Mesendoderm (in vitro differentiated cells): ENCODE results near the gene TOMM22.

Experiments used
- DNase-seq: peaks from one replicate; pipeline ENCODE4 v3.0.0; 2013
- H2AK5ac ChIP-seq: 2 replicates; pipeline ENCODE4 v1.6.1; 2013; ENCODE audit warnings: low read length, inconsistent platforms
- H2BK120ac ChIP-seq: 2 replicates; pipeline ENCODE4 v1.6.1; 2013; ENCODE audit warnings: low read depth, mild to moderate bottlenecking, low read length, moderate library complexity, mixed read lengths
- H2BK15ac ChIP-seq: replicated peaks from 2 replicates; pipeline ENCODE4 v1.6.1; 2013; ENCODE audit warnings: low read depth, mild to moderate bottlenecking, moderate library complexity
- H2BK5ac ChIP-seq: 2 replicates; pipeline ENCODE4 v1.6.1; 2013; ENCODE audit warnings: low read length, inconsistent platforms
- H3K18ac ChIP-seq: 2 replicates; pipeline ENCODE4 v1.6.1; 2013; ENCODE audit warnings: mild to moderate bottlenecking, low read length, mixed read lengths
- H3K23ac ChIP-seq: one replicate; pipeline ENCODE4 v1.6.1; 2013; ENCODE audit warnings: low read length
- H3K27ac ChIP-seq: 2 replicates; pipeline ENCODE4 v1.5.1; 2013; ENCODE audit warnings: low read depth, mild to moderate bottlenecking, inconsistent platforms, low read length, moderate library complexity
- H3K27me3 ChIP-seq: 2 replicates; pipeline ENCODE4 v1.6.1; 2013; ENCODE audit warnings: low read length, control low read depth, mild to moderate bottlenecking, inconsistent platforms; ENCODE audit not compliant: insufficient read depth, poor library complexity
- H3K36me3 ChIP-seq: 2 replicates; pipeline ENCODE4 v1.6.1; 2013; ENCODE audit warnings: low read length, inconsistent platforms; ENCODE audit not compliant: control insufficient read depth, insufficient read depth
- H3K4ac ChIP-seq: one replicate; pipeline ENCODE4 v1.6.1; 2013; ENCODE audit warnings: low read depth, mild to moderate bottlenecking, low read length, moderate library complexity
- H3K4me1 ChIP-seq: 2 replicates; pipeline ENCODE4 v1.6.1; 2013; ENCODE audit warnings: low read depth, low read length, inconsistent platforms; ENCODE audit not compliant: control insufficient read depth
- H3K4me2 ChIP-seq: 2 replicates; pipeline ENCODE4 v1.6.1; 2013; ENCODE audit warnings: low read length
- H3K4me3 ChIP-seq: 2 replicates; pipeline ENCODE4 v1.5.1; 2013; ENCODE audit warnings: mild to moderate bottlenecking, low read length
- H3K56ac ChIP-seq: one replicate; pipeline ENCODE4 v1.6.1; 2013; ENCODE audit warnings: low read length
- H3K79me1 ChIP-seq: 2 replicates; pipeline ENCODE4 v1.6.1; 2013; ENCODE audit warnings: low read length, inconsistent platforms
- H3K79me2 ChIP-seq: 2 replicates; pipeline ENCODE4 v1.6.1; 2013; ENCODE audit warnings: mild to moderate bottlenecking, low read length; ENCODE audit not compliant: control insufficient read depth, insufficient read depth
- H3K9ac ChIP-seq: 2 replicates; pipeline ENCODE4 v1.6.1; 2013; ENCODE audit warnings: low read length, inconsistent platforms
- H4K5ac ChIP-seq: one replicate; pipeline ENCODE4 v1.6.1; 2013; ENCODE audit warnings: low read length
- H4K8ac ChIP-seq: one replicate; pipeline ENCODE4 v1.6.1; 2013; ENCODE audit warnings: low read depth, mild to moderate bottlenecking, control low read depth, low read length, moderate library complexity
- WGBS: extraction: QIAGEN DNeasy Blood & Tissue Kit; methylation state at CpG from one replicate; pipeline ENCODE4 v1.1.7; 2013; ENCODE audit warnings: low lambda C conversion rate, missing lambda C conversion rate; ENCODE audit not compliant: insufficient coverage; ENCODE audit errors: extremely low coverage; 5-methylcytosine and 5-hydroxymethylcytosine counted together

Gene TOMM22

GRCh38 chr22:38685761-38686160, 4.0 kb downstream of the TOMM22 start:
- no peak overlapping the region for H2BK120ac ChIP-seq
- H2BK5ac ChIP-seq: no peak overlapping the region
- H2BK15ac ChIP-seq: no peak overlapping the region
- H2AK5ac ChIP-seq: no peak overlapping the region
- H4K5ac ChIP-seq: no peak overlapping the region
- no peak for DNase-seq
- WGBS: no CpG with 5 or more reads among the region's 1 CpG
- H3K27ac ChIP-seq: no peak overlapping the region
- no peaks in the 10 kb centered on the region for H3K27me3 ChIP-seq
- H3K4me1 ChIP-seq: peaks cover 2% of the 10 kb centered on the region
- no peak overlapping the region for H3K4me2 ChIP-seq
- H3K18ac ChIP-seq: no peak overlapping the region
- no peak overlapping the region for H3K56ac ChIP-seq
- no peak overlapping the region for H3K4me3 ChIP-seq
- H3K79me1 ChIP-seq: peaks cover 12% of the 10 kb centered on the region
- H3K79me2 ChIP-seq: peaks cover 9% of the 10 kb centered on the region
- no peak overlapping the region for H3K9ac ChIP-seq
- H3K23ac ChIP-seq: no peak overlapping the region
- H3K4ac ChIP-seq: no peak overlapping the region
- no peak overlapping the region for H4K8ac ChIP-seq
- peaks cover 7% of the 10 kb centered on the region for H3K36me3 ChIP-seq

GRCh38 chr22:38689651-38690050, 7.9 kb downstream of the TOMM22 start:
- H3K4me2 ChIP-seq: no peak overlapping the region
- no peaks in the 10 kb centered on the region for H3K4me1 ChIP-seq
- no peak overlapping the region for H4K5ac ChIP-seq
- H3K18ac ChIP-seq: no peak overlapping the region
- H3K23ac ChIP-seq: no peak overlapping the region
- no peaks in the 10 kb centered on the region for H3K27me3 ChIP-seq
- no peak overlapping the region for H3K56ac ChIP-seq
- no peak overlapping the region for H3K4me3 ChIP-seq
- H3K9ac ChIP-seq: no peak overlapping the region
- H3K27ac ChIP-seq: no peak overlapping the region
- H3K36me3 ChIP-seq: peaks cover 3% of the 10 kb centered on the region
- H2BK5ac ChIP-seq: no peak overlapping the region
- H3K79me1 ChIP-seq: peaks cover 11% of the 10 kb centered on the region
- WGBS: no CpG with 5 or more reads among the region's 1 CpG
- no peak for DNase-seq
- no peak overlapping the region for H4K8ac ChIP-seq
- no peak overlapping the region for H2BK15ac ChIP-seq
- no peak overlapping the region for H3K4ac ChIP-seq
- no peak overlapping the region for H2AK5ac ChIP-seq
- no peaks in the 10 kb centered on the region for H3K79me2 ChIP-seq
- no peak overlapping the region for H2BK120ac ChIP-seq

GRCh38 chr22:38694049-38694448, 12.3 kb downstream of the TOMM22 start:
- Histone ChIP-seq H3K4me1 (peaks cover under 1% of the 10 kb centered on the region), H3K23ac (no peak overlapping the region), H3K56ac (no peak overlapping the region), H4K8ac (no peak overlapping the region), H3K18ac (no peak overlapping the region), H3K4me2 (no peak overlapping the region), H2BK5ac (no peak overlapping the region), H3K27ac (no peak overlapping the region), H3K36me3 (no peaks in the 10 kb centered on the region), H2BK120ac (no peak overlapping the region), H3K79me1 (peaks cover 12% of the 10 kb centered on the region), H3K27me3 (no peaks in the 10 kb centered on the region), H2AK5ac (no peak overlapping the region), H4K5ac (no peak overlapping the region), H3K4ac (no peak overlapping the region), H3K9ac (no peak overlapping the region), H2BK15ac (no peak overlapping the region), H3K79me2 (peaks cover 7% of the 10 kb centered on the region), H3K4me3 (no peak overlapping the region)
- no peak for DNase-seq
- WGBS: no CpG with 5 or more reads among the region's 2 CpGs

- Histone ChIP-seq H3K4me3 (no peak overlapping the region), H3K4me2 (no peak overlapping the region), H3K4me1 (peaks cover 3% of the 10 kb centered on the region), H3K18ac (no peak overlapping the region), H3K23ac (no peak overlapping the region), H2BK120ac (no peak overlapping the region), H3K27me3 (no peaks in the 10 kb centered on the region), H3K27ac (no peak overlapping the region), H3K4ac (no peak overlapping the region), H3K79me2 (peaks cover 16% of the 10 kb centered on the region), H4K8ac (no peak overlapping the region), H3K56ac (no peak overlapping the region), H3K36me3 (no peaks in the 10 kb centered on the region), H2BK5ac (no peak overlapping the region), H2BK15ac (no peak overlapping the region), H2AK5ac (no peak overlapping the region), H3K79me1 (peaks cover 18% of the 10 kb centered on the region), H3K9ac (no peak overlapping the region), H4K5ac (no peak overlapping the region)
- no peak for DNase-seq
- no CpG with 5 or more reads among the region's 3 CpGs for WGBS
Measured at GRCh38 chr22:38694940-38695339, 13.2 kb downstream of the TOMM22 start.

GRCh38 chr22:38696606-38697424, 15.1 kb downstream of the TOMM22 start:
- H2AK5ac ChIP-seq: no peak overlapping the region
- H3K36me3 ChIP-seq: no peaks in the 10 kb centered on the region
- H2BK120ac ChIP-seq: no peak overlapping the region
- no peak overlapping the region for H4K5ac ChIP-seq
- H3K4me1 ChIP-seq: peaks cover 3% of the 10 kb centered on the region
- no peak overlapping the region for H2BK5ac ChIP-seq
- H3K56ac ChIP-seq: no peak overlapping the region
- no peak overlapping the region for H3K4me2 ChIP-seq
- H3K27me3 ChIP-seq: no peaks in the 10 kb centered on the region
- H3K79me2 ChIP-seq: peaks cover 18% of the 10 kb centered on the region
- peak; percentile 41 for DNase-seq
- no peak overlapping the region for H3K9ac ChIP-seq
- no peak overlapping the region for H4K8ac ChIP-seq
- H3K27ac ChIP-seq: no peak overlapping the region
- H3K4me3 ChIP-seq: no peak overlapping the region
- peaks cover 16% of the 10 kb centered on the region for H3K79me1 ChIP-seq
- H3K18ac ChIP-seq: no peak overlapping the region
- no CpG with 5 or more reads among the region's 3 CpGs for WGBS
- H3K23ac ChIP-seq: no peak overlapping the region
- no peak overlapping the region for H3K4ac ChIP-seq
- H2BK15ac ChIP-seq: no peak overlapping the region
